Esophagus mucosa (tissue), 1 donor: ENCODE measurements around the gene RAPH1. TPM values are rescaled to one million over a fixed set of nuclear protein-coding genes. Genes with fewer than 3 reads are reported as not detected.

Source experiments
- ATAC-seq: fragments of 200-7000 bp; cut with Tn5 transposase; one replicate; pipeline ENCODE4 v1.9.1; 2020
- total RNA-seq: library from RNA; stranded (reverse); gene quantifications from one replicate; pipeline ENCODE4 v1.2.4, GENCODE V29; 2023
- donor health status: DM: yes; HTN: yes; CAD: no.

Gene RAPH1, protein sequence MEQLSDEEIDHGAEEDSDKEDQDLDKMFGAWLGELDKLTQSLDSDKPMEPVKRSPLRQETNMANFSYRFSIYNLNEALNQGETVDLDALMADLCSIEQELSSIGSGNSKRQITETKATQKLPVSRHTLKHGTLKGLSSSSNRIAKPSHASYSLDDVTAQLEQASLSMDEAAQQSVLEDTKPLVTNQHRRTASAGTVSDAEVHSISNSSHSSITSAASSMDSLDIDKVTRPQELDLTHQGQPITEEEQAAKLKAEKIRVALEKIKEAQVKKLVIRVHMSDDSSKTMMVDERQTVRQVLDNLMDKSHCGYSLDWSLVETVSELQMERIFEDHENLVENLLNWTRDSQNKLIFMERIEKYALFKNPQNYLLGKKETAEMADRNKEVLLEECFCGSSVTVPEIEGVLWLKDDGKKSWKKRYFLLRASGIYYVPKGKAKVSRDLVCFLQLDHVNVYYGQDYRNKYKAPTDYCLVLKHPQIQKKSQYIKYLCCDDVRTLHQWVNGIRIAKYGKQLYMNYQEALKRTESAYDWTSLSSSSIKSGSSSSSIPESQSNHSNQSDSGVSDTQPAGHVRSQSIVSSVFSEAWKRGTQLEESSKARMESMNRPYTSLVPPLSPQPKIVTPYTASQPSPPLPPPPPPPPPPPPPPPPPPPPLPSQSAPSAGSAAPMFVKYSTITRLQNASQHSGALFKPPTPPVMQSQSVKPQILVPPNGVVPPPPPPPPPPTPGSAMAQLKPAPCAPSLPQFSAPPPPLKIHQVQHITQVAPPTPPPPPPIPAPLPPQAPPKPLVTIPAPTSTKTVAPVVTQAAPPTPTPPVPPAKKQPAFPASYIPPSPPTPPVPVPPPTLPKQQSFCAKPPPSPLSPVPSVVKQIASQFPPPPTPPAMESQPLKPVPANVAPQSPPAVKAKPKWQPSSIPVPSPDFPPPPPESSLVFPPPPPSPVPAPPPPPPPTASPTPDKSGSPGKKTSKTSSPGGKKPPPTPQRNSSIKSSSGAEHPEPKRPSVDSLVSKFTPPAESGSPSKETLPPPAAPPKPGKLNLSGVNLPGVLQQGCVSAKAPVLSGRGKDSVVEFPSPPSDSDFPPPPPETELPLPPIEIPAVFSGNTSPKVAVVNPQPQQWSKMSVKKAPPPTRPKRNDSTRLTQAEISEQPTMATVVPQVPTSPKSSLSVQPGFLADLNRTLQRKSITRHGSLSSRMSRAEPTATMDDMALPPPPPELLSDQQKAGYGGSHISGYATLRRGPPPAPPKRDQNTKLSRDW
- 27.7 TPM for total RNA-seq

DNA sequence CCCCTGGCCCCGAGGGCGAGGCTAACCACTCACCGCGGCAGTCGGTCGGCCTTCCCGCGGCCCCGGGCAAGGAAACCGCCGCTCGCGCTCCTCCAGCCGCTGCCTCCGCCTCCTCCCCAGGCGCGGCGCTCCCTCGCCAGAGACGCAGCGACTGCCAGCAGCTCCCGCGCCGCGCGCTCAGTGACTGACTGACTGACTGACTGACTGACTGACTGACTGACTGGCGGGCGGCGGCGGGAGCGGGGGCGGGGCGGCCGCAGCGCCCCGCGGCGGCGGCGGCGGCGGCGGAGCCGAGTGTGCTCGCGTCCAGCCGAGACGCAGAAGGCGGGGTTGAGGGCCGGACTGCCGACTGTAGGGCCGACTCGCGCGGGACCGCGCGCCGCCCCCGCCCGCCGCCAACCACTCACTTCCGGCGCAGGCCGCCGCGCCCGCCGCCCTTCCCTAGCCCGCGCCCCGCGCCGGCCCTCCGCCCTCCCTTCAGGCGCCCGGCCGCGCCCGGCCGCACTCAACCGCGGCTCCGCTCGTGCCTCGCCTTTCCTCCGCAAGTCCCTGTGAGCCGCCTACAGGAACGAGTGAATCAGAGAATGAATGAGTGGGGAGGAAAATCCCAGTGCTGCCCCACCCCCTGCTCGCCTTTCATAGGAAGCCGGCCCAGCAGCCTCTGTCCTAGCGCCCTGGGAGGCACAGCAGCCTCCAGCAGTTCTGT, at the start of gene RAPH1:
Gene RAPH1, minus strand, starts transcription at position 224 of the 706 bp plus-strand sequence. CDS start 39,948 bp downstream, outside the sequence.
- peak; percentile 96 for ATAC-seq

DNA sequence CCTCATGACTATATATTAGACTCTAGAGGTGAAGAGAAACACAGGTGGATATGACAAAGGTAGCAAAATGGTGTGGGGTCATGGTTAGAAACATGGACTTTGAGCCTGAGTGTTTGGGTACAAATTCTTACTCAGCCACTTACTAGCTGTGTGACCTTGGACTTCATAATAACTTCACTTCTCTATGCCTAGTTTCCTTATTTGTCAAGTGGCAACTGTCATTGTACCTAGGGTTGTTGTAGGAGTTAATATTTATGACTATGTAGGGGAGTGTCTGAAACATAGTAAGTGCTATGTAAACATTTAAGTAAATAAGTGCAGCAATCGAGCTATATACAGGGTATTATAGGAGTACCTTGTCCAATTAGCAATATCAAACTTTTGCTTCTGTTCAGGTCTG, 49.7 kb upstream of the RAPH1 start:
- peak; percentile 56 for ATAC-seq

GRCh38 chr2:203583701-203584100, 48.6 kb upstream of the RAPH1 start:
- peak; percentile 12 for ATAC-seq

DNA sequence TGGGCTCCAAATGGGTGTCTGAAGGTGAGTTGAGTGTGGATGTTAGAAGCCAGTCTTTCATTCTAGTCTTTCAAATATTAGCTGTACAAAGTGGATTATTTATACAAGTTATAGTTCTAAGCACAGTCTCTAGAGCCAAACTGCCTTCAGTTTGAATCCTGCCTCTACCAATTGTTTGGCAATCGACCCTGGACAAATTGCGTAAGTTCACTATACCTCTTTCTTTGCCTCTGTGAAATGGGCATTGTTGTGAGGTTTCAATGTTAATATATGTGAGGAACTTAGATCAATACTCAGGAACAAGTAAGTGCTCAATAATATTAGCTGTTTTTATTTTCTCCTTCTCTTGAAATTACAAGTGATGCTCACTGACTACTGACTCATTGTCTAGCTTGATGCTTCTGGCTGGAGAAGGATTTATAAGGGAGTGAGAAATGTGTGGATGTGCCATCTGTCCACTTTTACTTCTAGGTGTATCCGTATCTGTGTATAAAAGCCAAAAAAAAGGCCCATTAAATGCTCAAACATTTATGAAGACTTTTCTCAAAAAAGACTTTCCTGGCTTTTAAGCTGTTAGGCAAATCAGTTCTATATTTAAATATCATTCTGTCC, 48.1 kb upstream of the RAPH1 start:
- ATAC-seq: no peak

DNA sequence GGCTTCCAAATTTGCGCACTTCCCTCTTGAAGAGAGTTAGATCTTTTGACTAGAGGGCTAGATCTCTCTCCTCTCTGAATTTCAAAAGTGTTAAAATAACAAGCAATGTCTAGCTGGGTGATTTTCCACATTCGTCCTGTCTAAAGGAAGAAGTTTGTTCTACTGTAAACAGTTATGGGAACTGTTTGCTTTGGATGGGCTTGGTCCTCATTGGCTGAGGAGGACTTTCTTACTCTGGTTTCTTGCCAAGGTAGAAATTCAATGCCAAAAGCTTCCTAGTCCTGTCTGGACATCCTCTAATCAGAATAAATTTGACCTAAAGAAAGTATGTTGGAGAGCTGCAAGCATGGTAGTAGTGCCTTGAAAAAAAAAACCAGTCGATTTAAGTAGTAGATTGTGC, 47.4 kb upstream of the RAPH1 start:
- no peak for ATAC-seq

DNA sequence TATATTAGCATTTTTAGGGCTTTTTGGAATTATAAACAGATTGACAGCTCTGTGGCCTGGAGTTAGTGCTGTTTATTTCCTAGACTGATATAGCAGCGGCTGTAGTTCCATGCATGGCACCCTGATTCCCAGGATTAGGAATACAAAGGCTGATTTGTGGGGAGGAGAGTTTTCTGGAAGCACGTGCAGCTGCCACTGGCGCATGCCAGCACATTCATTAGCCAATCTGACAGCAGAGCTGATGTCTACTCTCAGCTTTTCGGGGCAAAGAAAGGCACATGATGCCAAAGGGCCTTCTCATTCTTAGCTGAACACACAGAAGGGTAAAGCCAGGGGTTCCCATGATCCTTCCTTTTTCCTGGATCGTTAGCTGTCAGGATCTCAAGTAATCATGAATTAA, 45.7 kb upstream of the RAPH1 start:
- no peak for ATAC-seq

GRCh38 chr2:203579730-203580129, 44.6 kb upstream of the RAPH1 start:
- ATAC-seq: peak; percentile 25

GRCh38 chr2:203578759-203579643, 43.9 kb upstream of the RAPH1 start:
- ATAC-seq: peak; percentile 99

DNA sequence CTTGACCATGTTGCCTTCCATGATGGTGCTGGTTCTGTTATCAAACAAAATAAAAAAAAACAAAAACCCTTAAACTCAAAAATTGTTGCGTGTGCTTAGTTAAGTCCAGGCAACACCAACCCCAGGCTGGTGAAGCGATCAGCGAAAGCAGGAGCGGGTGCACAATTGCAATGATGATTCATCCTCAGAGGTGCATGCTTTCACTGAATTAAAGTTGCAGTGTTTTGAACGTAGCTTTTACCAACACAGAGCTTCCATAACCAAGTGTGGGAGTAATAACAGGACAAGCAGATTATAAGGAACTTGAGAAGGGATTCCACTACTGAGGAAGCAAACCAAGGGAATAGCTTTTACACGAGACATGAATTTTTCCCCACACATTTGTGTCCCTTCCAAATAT, 39.7 kb upstream of the RAPH1 start:
- no peak for ATAC-seq

DNA sequence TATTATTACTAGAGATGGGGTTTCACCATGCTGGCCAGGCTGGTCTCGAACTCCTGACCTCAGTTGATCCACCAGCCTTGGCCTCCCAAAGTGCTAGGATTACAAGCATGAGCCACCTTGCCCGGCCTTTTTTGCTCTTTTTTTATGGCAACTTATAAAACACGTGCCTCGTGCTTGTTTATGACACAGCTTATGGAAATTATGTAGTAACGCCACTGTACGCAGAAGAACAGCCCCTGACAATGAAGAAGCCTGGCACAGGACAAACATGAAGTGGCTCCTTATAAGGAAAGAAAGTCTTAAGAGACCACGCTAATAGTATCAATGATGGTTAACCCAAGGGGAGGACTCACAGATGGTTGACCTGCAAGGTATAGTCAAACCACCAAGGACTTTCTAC, 37.2 kb upstream of the RAPH1 start:
- no peak for ATAC-seq

DNA sequence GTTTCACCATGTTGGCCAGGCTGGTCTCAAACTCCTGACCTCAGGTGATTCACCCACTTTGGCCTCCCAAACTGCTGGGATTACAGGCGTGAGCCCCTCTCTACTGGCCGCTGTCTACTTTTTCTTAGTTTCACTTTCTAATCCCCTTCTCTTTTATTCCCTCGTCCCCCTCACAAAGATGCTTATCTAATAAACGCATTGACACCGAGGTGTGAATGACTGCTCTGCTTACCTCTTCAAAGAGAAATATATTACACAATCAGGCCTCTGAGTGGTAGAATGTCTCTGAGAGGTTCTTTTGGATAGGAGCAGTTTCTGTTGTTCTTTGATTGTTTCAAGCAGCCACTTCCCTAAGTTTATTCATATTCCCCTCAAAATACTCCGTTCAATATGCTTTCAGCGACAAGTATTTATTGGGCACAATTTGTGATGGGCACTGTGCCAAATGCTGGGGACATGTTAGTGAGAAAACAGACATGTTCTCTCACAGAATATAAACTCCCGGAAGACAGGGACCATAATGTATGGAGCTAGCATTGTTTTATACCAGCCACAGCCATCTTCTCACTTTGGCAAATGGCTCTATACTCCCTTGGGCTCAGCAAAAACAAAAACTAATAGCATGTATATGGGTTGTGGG, 34.7 kb upstream of the RAPH1 start:
- ATAC-seq: no peak

GRCh38 chr2:203567691-203568090, 32.6 kb upstream of the RAPH1 start:
- no peak for ATAC-seq

DNA sequence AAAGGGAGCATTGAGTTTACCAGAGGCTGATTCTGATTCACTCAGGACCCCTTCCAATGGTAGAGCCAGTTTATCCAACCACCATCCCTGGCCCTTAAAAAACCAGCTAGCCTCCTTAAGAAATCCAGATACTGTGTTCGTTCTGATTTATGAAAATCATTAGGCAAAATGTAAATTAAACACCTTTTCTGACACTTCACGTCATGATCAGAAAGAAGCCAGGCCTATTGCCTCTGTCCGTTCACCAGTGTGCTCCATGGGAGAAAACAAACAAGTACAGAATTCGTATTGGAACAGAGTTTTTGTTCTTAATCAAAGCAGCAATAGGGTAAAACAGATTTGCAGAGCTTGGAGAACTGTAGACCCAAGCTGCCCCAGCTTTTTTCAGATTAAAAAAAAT, 31.1 kb upstream of the RAPH1 start:
- no peak for ATAC-seq

GRCh38 chr2:203565076-203565475, 30.0 kb upstream of the RAPH1 start:
- no peak for ATAC-seq

DNA sequence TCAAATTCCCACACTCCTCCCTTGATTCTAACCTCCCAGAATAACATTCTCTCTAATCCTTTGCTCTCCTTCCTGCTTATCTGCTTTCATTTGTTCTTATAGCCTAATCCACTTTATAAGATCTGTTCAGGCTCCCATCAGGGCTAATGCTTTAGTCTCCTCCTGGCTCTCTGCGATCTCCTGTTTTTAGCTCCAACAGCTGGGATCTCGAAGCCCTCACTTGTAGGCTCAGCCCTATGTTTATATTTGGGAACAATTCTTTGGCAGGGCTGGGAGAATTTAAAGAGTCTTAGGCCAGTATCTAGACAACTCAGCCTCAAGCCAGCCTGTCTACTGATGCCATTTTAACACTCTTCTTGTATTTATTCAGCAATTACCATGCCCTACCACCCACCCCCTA, 27.2 kb upstream of the RAPH1 start:
- no peak for ATAC-seq

- ATAC-seq: no peak
These were observed 24.5 kb upstream of the RAPH1 start for GRCh38 chr2:203559641-203560040.

GRCh38 chr2:203553784-203554183, 18.7 kb upstream of the RAPH1 start:
- ATAC-seq: no peak

DNA sequence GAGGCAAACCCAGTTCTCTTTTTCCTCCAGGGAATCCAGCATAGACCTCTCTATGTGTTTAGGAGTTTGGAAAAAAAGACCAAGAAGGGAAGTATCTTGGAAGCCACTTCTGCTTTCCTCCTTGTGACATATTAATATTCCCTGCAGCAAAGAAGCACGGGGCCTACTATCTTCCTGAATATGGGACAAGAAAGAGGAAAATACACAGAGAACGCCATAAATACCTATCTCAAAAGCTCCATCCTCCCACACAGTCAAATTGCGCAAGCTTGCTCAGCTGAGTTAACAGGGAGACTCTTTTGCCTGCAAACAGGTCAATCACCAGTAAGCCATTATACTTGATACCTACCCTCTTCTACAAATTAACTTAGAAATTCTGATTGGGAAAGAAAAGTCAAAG, 16.7 kb upstream of the RAPH1 start:
- ATAC-seq: no peak

- no peak for ATAC-seq
These were observed 15.2 kb upstream of the RAPH1 start for GRCh38 chr2:203550266-203550665.

DNA sequence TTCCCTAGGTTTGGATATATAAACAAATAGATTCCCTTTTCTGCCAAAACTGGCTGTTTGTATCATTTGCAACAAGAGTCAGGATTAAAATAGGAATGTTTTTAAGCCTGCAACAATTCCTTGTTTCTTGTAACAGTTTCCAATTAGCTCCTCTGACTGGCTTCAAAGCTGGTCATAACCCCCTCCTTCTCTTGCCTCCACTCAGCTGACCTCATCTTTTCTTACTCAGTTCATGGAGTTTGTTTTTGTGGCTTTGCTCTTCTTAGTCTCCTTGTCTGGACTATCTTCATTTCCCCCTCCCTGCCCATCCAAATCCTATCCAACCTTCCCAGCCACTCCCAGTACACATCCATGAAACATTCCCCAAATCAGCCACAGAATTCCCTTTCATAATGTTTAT, 14.3 kb upstream of the RAPH1 start:
- no peak for ATAC-seq
